GM23338 (cell line): Measurements from ENCODE around the gene MDGA2. TPM values are rescaled to one million over a fixed set of nuclear protein-coding genes. Genes with fewer than 3 reads are reported as not detected.

Source experiments
- ATAC-seq: fragments of 200-7000 bp; cut with Tn5 transposase; 3 replicates; pipeline ENCODE4 v1.9.1; 2020
- DNase-seq: peaks from one replicate; pipeline ENCODE4 v3.0.0-alpha.2; 2015; ENCODE audit warnings: low spot score
- H2AFZ ChIP-seq: fragments of 200-600 bp; sonication (generic); 2 replicates; pipeline ENCODE4 v1.8.0; 2016; ENCODE audit warnings: antibody characterized with exemption, mild to moderate bottlenecking, moderate library complexity
- H3F3A ChIP-seq: fragments of 200-600 bp; sonication (generic); replicated peaks from 2 replicates; pipeline ENCODE4 v1.8.0; 2017; ENCODE audit warnings: antibody characterized with exemption, mixed run types, low read depth
- H3K27ac ChIP-seq: fragments of 200-600 bp; sonication (generic); 2 replicates; pipeline ENCODE4 v1.6.1; 2016; ENCODE audit warnings: low read depth
- H3K27me3 ChIP-seq: fragments of 200-600 bp; sonication (generic); 2 replicates; pipeline ENCODE4 v1.8.0; 2016; ENCODE audit warnings: mild to moderate bottlenecking, mixed run types, moderate library complexity; ENCODE audit not compliant: insufficient read depth
- H3K36me3 ChIP-seq: fragments of 200-600 bp; sonication (generic); 2 replicates; pipeline ENCODE4 v1.8.0; 2016; ENCODE audit warnings: mild to moderate bottlenecking; ENCODE audit not compliant: insufficient read depth
- H3K4me1 ChIP-seq: fragments of 200-600 bp; sonication (generic); 2 replicates; pipeline ENCODE4 v1.8.0; 2016; ENCODE audit warnings: mild to moderate bottlenecking, moderate library complexity; ENCODE audit not compliant: insufficient read depth
- H3K4me2 ChIP-seq: fragments of 200-600 bp; sonication (generic); 2 replicates; pipeline ENCODE4 v1.7.1; 2017; ENCODE audit warnings: mixed run types
- H3K4me3 ChIP-seq: fragments of 200-600 bp; sonication (generic); 2 replicates; pipeline ENCODE4 v1.6.1; 2016; ENCODE audit warnings: mixed run types
- H3K79me2 ChIP-seq: fragments of 200-600 bp; sonication (generic); replicated peaks from 2 replicates; pipeline ENCODE4 v1.8.0; 2017; ENCODE audit warnings: mild to moderate bottlenecking; ENCODE audit not compliant: insufficient read depth
- H3K9me2 ChIP-seq: fragments of 200-600 bp; sonication (generic); 2 replicates; pipeline ENCODE4 v1.8.0; 2017; ENCODE audit not compliant: insufficient read depth
- H4K20me1 ChIP-seq: fragments of 200-600 bp; sonication (generic); replicated peaks from 2 replicates; pipeline ENCODE4 v1.8.0; 2017; ENCODE audit warnings: mild to moderate bottlenecking; ENCODE audit not compliant: insufficient read depth
- H3K27ac Mint-ChIP-seq: 2 replicates; pipeline ENCODE4 v1.8.0; 2020; ENCODE audit warnings: inconsistent platforms, mild to moderate bottlenecking, moderate library complexity, mixed read lengths
- H3K27me3 Mint-ChIP-seq: 3 replicates; pipeline ENCODE4 v1.8.0; 2022; ENCODE audit warnings: low read depth, mild to moderate bottlenecking, moderate library complexity, mixed read lengths, inconsistent platforms; ENCODE audit not compliant: insufficient read depth, poor library complexity
- H3K36me3 Mint-ChIP-seq: 3 replicates; pipeline ENCODE4 v1.8.0; 2021; ENCODE audit warnings: low read depth, mild to moderate bottlenecking, inconsistent platforms, moderate library complexity, mixed read lengths
- H3K4me1 Mint-ChIP-seq: 3 replicates; pipeline ENCODE4 v1.8.0; 2020; ENCODE audit warnings: mild to moderate bottlenecking, inconsistent platforms, mixed read lengths
- H3K4me3 Mint-ChIP-seq: 3 replicates; pipeline ENCODE4 v1.8.0; 2021; ENCODE audit warnings: moderate library complexity, mild to moderate bottlenecking, inconsistent platforms, mixed read lengths
- H3K9me3 Mint-ChIP-seq: 3 replicates; pipeline ENCODE4 v1.8.0; 2020; ENCODE audit warnings: moderate library complexity, mild to moderate bottlenecking, inconsistent platforms, mixed read lengths
- CREB1 ChIP-seq: fragments of 250-450 bp; sonication (Bioruptor Pico); IDR thresholded peaks from 2 replicates; pipeline ENCODE4 v1.5.0; 2020; ENCODE audit warnings: low read depth, mild to moderate bottlenecking, moderate library complexity
- EZH2 ChIP-seq: fragments of 200-600 bp; sonication (generic); IDR thresholded peaks from one replicate; pipeline ENCODE4 v1.8.0; 2017; ENCODE audit warnings: antibody characterized with exemption, mild to moderate bottlenecking, low read depth; ENCODE audit not compliant: unreplicated experiment
- EZH2phosphoT487 ChIP-seq: fragments of 200-600 bp; sonication (generic); IDR thresholded peaks from one replicate; pipeline ENCODE4 v1.8.1; 2018; ENCODE audit warnings: antibody characterized with exemption; ENCODE audit not compliant: unreplicated experiment
- JUNB ChIP-seq: IDR thresholded peaks from one replicate; pipeline ENCODE4 v1.6.1; 2016; ENCODE audit warnings: antibody characterized with exemption; ENCODE audit not compliant: unreplicated experiment
- NANOG ChIP-seq: IDR thresholded peaks from 2 replicates; pipeline ENCODE4 v1.6.1; 2016; ENCODE audit warnings: antibody characterized with exemption, borderline replicate concordance
- POLR2AphosphoS5 ChIP-seq: IDR thresholded peaks from 2 replicates; pipeline ENCODE4 v1.6.1; 2016; ENCODE audit warnings: antibody characterized with exemption, low read depth
- STAT1 ChIP-seq: IDR thresholded peaks from one replicate; pipeline ENCODE4 v1.6.1; 2016; ENCODE audit warnings: antibody characterized with exemption; ENCODE audit not compliant: unreplicated experiment
- ZNF114 ChIP-seq: fragments of 250-450 bp; sonication (Bioruptor Pico); IDR thresholded peaks from 2 replicates; pipeline ENCODE4 v1.5.0; 2020; ENCODE audit warnings: mild to moderate bottlenecking, moderate library complexity
- ZNF331 ChIP-seq: fragments of 250-450 bp; sonication (Bioruptor Pico); IDR thresholded peaks from 2 replicates; pipeline ENCODE4 v1.5.0; 2020; ENCODE audit warnings: low read depth, mild to moderate bottlenecking, moderate library complexity
- polyA plus RNA-seq: library from polyadenylated mRNA; unstranded; fragments of >200 nt; fragmentation: Nextera tagmentation; extraction: Ambion mirVana; gene quantifications from 2 replicates; pipeline ENCODE4 v1.2.1, GENCODE V29; 2016
- total RNA-seq: library from RNA; depleted of rRNA; stranded (reverse); fragments of >200 nt; shearing (Covaris generic); gene quantifications from 2 replicates; pipeline ENCODE4 v1.2.3, GENCODE V29; 2014
- TF ChIP-seq, protein P1 (sequence below): IDR thresholded peaks from 2 replicates; pipeline ENCODE4 v1.6.1; 2016; ENCODE audit warnings: antibody characterized with exemption
- TF ChIP-seq, protein P2 (sequence below): IDR thresholded peaks from one replicate; pipeline ENCODE4 v1.6.1; 2018; ENCODE audit warnings: antibody characterized with exemption; ENCODE audit not compliant: unreplicated experiment
- TF ChIP-seq, protein P3 (sequence below), 2 experiments: fragments of 200-600 bp in 1 of 2; sonication (generic) in 1 of 2; conservative IDR thresholded peaks; 2 replicates each; pipeline versions ENCODE4 v1.5.1 to v1.6.1; 2016 to 2017; ENCODE audit warnings: antibody characterized with exemption in 2 of 2, low read depth in 2 of 2, mild to moderate bottlenecking in 2 of 2, moderate library complexity in 1 of 2
- TF ChIP-seq, protein P4 (sequence below): fragments of 250-450 bp; sonication (Bioruptor Pico); IDR thresholded peaks from 2 replicates; pipeline ENCODE4 v1.5.0; 2020; ENCODE audit warnings: mild to moderate bottlenecking, moderate library complexity

The MDGA2 gene
- total and polyA plus RNA-seq, 2 experiments from 2014 or later = 0.68 to 1.7 TPM

DNA sequence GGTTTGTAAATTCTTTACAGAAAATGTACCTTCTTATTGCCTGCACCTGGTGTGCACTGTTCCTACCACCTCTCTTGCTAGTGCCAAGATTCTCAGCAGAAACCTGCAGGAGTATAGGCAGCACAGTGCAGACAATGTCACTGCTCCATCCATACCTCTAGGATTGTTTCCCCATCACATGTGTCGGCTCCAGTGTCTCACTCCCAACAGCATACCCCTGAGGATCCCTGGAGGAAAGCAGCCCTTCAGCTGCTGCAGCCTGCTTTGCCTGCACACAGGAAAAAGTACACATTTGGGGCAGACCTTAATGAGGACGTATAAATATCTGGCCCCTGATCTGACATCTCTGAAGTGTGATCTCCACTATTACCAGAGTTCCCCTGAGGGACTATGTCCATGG, 235.5 kb downstream of the MDGA2 start:
- Mint-ChIP-seq H3K27ac (peak overlapping the region; percentile 9; the same call in 1 of the 2 replicates), H3K36me3 (no peaks in the 10 kb centered on the region)

More for the DNA sequence above, 235.5 kb downstream of the MDGA2 start:
- no peaks in the 10 kb centered on the region for H3K9me3 Mint-ChIP-seq
- Histone ChIP-seq H3K4me2 (0 out of 2 replicates have a peak overlapping the region, but pooled peaks have one; percentile 10), H3K9me2 (no peaks in the 10 kb centered on the region), H3K27ac (no peak overlapping the region), H3F3A (no peaks in the 10 kb centered on the region), H3K36me3 (no peaks in the 10 kb centered on the region), H3K27me3 (no peaks in the 10 kb centered on the region), H3K79me2 (no peaks in the 10 kb centered on the region), H2AFZ (peak overlapping the region; percentile 44; the same call in 1 of the 2 replicates), H4K20me1 (no peaks in the 10 kb centered on the region), H3K4me1 (peaks cover 42% of the 10 kb centered on the region), H3K4me3 (no peak overlapping the region)
- H3K4me3 Mint-ChIP-seq = no peak overlapping the region
- no peak for TF ChIP-seq JUNB
- no peak for TF ChIP-seq STAT1
- no peak for TF ChIP-seq ZNF114 (CRISPR knock-in tag)
- TF ChIP-seq, protein P1, sequence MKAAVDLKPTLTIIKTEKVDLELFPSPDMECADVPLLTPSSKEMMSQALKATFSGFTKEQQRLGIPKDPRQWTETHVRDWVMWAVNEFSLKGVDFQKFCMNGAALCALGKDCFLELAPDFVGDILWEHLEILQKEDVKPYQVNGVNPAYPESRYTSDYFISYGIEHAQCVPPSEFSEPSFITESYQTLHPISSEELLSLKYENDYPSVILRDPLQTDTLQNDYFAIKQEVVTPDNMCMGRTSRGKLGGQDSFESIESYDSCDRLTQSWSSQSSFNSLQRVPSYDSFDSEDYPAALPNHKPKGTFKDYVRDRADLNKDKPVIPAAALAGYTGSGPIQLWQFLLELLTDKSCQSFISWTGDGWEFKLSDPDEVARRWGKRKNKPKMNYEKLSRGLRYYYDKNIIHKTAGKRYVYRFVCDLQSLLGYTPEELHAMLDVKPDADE = no peak
- TF ChIP-seq, protein P2, sequence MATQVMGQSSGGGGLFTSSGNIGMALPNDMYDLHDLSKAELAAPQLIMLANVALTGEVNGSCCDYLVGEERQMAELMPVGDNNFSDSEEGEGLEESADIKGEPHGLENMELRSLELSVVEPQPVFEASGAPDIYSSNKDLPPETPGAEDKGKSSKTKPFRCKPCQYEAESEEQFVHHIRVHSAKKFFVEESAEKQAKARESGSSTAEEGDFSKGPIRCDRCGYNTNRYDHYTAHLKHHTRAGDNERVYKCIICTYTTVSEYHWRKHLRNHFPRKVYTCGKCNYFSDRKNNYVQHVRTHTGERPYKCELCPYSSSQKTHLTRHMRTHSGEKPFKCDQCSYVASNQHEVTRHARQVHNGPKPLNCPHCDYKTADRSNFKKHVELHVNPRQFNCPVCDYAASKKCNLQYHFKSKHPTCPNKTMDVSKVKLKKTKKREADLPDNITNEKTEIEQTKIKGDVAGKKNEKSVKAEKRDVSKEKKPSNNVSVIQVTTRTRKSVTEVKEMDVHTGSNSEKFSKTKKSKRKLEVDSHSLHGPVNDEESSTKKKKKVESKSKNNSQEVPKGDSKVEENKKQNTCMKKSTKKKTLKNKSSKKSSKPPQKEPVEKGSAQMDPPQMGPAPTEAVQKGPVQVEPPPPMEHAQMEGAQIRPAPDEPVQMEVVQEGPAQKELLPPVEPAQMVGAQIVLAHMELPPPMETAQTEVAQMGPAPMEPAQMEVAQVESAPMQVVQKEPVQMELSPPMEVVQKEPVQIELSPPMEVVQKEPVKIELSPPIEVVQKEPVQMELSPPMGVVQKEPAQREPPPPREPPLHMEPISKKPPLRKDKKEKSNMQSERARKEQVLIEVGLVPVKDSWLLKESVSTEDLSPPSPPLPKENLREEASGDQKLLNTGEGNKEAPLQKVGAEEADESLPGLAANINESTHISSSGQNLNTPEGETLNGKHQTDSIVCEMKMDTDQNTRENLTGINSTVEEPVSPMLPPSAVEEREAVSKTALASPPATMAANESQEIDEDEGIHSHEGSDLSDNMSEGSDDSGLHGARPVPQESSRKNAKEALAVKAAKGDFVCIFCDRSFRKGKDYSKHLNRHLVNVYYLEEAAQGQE = no peak
- no peak for TF ChIP-seq NANOG
- TF ChIP-seq, protein P3, sequence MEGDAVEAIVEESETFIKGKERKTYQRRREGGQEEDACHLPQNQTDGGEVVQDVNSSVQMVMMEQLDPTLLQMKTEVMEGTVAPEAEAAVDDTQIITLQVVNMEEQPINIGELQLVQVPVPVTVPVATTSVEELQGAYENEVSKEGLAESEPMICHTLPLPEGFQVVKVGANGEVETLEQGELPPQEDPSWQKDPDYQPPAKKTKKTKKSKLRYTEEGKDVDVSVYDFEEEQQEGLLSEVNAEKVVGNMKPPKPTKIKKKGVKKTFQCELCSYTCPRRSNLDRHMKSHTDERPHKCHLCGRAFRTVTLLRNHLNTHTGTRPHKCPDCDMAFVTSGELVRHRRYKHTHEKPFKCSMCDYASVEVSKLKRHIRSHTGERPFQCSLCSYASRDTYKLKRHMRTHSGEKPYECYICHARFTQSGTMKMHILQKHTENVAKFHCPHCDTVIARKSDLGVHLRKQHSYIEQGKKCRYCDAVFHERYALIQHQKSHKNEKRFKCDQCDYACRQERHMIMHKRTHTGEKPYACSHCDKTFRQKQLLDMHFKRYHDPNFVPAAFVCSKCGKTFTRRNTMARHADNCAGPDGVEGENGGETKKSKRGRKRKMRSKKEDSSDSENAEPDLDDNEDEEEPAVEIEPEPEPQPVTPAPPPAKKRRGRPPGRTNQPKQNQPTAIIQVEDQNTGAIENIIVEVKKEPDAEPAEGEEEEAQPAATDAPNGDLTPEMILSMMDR (conservative IDR thresholded peaks at IDR 0.05; ENCODE audit: low read depth in 2 of 2) = no peak
- no peak for TF ChIP-seq EZH2
- TF ChIP-seq, protein P4, sequence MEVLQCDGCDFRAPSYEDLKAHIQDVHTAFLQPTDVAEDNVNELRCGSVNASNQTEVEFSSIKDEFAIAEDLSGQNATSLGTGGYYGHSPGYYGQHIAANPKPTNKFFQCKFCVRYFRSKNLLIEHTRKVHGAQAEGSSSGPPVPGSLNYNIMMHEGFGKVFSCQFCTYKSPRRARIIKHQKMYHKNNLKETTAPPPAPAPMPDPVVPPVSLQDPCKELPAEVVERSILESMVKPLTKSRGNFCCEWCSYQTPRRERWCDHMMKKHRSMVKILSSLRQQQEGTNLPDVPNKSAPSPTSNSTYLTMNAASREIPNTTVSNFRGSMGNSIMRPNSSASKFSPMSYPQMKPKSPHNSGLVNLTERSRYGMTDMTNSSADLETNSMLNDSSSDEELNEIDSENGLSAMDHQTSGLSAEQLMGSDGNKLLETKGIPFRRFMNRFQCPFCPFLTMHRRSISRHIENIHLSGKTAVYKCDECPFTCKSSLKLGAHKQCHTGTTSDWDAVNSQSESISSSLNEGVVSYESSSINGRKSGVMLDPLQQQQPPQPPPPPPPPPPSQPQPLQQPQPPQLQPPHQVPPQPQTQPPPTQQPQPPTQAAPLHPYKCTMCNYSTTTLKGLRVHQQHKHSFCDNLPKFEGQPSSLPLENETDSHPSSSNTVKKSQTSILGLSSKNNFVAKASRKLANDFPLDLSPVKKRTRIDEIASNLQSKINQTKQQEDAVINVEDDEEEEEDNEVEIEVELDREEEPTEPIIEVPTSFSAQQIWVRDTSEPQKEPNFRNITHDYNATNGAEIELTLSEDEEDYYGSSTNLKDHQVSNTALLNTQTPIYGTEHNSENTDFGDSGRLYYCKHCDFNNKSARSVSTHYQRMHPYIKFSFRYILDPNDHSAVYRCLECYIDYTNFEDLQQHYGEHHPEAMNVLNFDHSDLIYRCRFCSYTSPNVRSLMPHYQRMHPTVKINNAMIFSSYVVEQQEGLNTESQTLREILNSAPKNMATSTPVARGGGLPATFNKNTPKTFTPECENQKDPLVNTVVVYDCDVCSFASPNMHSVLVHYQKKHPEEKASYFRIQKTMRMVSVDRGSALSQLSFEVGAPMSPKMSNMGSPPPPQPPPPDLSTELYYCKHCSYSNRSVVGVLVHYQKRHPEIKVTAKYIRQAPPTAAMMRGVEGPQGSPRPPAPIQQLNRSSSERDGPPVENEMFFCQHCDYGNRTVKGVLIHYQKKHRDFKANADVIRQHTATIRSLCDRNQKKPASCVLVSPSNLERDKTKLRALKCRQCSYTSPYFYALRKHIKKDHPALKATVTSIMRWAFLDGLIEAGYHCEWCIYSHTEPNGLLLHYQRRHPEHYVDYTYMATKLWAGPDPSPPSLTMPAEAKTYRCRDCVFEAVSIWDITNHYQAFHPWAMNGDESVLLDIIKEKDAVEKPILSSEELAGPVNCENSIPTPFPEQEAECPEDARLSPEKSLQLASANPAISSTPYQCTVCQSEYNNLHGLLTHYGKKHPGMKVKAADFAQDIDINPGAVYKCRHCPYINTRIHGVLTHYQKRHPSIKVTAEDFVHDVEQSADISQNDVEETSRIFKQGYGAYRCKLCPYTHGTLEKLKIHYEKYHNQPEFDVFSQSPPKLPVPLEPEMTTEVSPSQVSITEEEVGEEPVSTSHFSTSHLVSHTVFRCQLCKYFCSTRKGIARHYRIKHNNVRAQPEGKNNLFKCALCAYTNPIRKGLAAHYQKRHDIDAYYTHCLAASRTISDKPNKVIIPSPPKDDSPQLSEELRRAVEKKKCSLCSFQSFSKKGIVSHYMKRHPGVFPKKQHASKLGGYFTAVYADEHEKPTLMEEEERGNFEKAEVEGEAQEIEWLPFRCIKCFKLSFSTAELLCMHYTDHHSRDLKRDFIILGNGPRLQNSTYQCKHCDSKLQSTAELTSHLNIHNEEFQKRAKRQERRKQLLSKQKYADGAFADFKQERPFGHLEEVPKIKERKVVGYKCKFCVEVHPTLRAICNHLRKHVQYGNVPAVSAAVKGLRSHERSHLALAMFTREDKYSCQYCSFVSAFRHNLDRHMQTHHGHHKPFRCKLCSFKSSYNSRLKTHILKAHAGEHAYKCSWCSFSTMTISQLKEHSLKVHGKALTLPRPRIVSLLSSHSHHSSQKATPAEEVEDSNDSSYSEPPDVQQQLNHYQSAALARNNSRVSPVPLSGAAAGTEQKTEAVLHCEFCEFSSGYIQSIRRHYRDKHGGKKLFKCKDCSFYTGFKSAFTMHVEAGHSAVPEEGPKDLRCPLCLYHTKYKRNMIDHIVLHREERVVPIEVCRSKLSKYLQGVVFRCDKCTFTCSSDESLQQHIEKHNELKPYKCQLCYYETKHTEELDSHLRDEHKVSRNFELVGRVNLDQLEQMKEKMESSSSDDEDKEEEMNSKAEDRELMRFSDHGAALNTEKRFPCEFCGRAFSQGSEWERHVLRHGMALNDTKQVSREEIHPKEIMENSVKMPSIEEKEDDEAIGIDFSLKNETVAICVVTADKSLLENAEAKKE = no peak
- no peak for TF ChIP-seq ZNF331 (CRISPR knock-in tag)
- no peak for TF ChIP-seq CREB1 (CRISPR knock-in tag)
- TF ChIP-seq EZH2phosphoT487 = no peak
- TF ChIP-seq POLR2AphosphoS5 = no peak
- peak; percentile 68 for ATAC-seq
- peak; percentile 20 for DNase-seq
- peaks cover 3% of the 10 kb centered on the region for H3K27me3 Mint-ChIP-seq
- peaks cover 41% of the 10 kb centered on the region for H3K4me1 Mint-ChIP-seq
